HG03135 (cell line): ENCODE results near the gene OR10G7.
"Not testable (repeated sequence)": the region's sequence is repeated elsewhere in the genome, so short reads cannot be mapped to it uniquely, and the experiment has no call there.

Experiments
- ATAC-seq: cut with Tn5 transposase; IDR thresholded peaks from one replicate; pipeline ENCODE4 v1.9.1; 2021; ENCODE audit warnings: mild to moderate bottlenecking, moderate library complexity; ENCODE audit not compliant: unreplicated experiment

OR10G7 gene

GRCh38 chr11:124043420-124043819, 2.3 kb upstream of the OR10G7 start:
- no peak for ATAC-seq

- ATAC-seq = no peak
These were observed 1.6 kb downstream of the OR10G7 start for GRCh38 chr11:124039557-124039956.

GRCh38 chr11:124036666-124037065, 4.5 kb downstream of the OR10G7 start:
- no peak for ATAC-seq

GRCh38 chr11:124026498-124026897, 14.6 kb downstream of the OR10G7 start, which contains the start of gene OR10G8:
TSS of gene OR10G8 (plus strand) at chr11:124026798. CDS start at chr11:124029623, 2,825 bp downstream.
- no peak for ATAC-seq

GRCh38 chr11:124015837-124016236, 25.3 kb downstream of the OR10G7 start:
- not testable (repeated sequence) for ATAC-seq

- ATAC-seq = no peak
These were observed 28.4 kb downstream of the OR10G7 start, which contains the start of gene OR10G4 for GRCh38 chr11:124012697-124013096. TSS of gene OR10G4 (plus strand) at chr11:124012997. CDS start at chr11:124015575, 2,578 bp downstream.

- ATAC-seq = no peak
These were observed 46.0 kb downstream of the OR10G7 start, which contains the start of gene OR10G6 for GRCh38 chr11:123995119-123995518. TSS of gene OR10G6 (minus strand) at chr11:123995161. CDS start at chr11:123995161, 0 bp downstream.
